Kidney (tissue), 14 donors: ENCODE measurements around the gene COPB1. TPM values are rescaled to one million over a fixed set of nuclear protein-coding genes. Genes with fewer than 3 reads are reported as not detected.
A peak's percentile ranks its signal among the peaks of the same experiment; 100 is the strongest.

Experiments used
- DNase-seq, 5 donors: peaks; one replicate each; pipeline ENCODE4 v3.0.0-alpha.2; 2013 to 2020
- FAIRE-seq: peaks from 2 replicates; lab custom pipeline; 2012; peaks lifted over from hg19 to GRCh38; lab: Jason Lieb, UNC
- H3K27ac ChIP-seq, 2 donors: one replicate each; pipeline ENCODE4 v1.7.0; 2013; ENCODE audit warnings: low read depth in 2 of 2, low read length in 2 of 2, inconsistent platforms in 1 of 2
- H3K27me3 ChIP-seq: one replicate; pipeline ENCODE4 v1.7.1; 2013; ENCODE audit warnings: low read length, inconsistent platforms; ENCODE audit not compliant: control insufficient read depth, insufficient read depth
- H3K36me3 ChIP-seq, 3 donors: one replicate each; pipeline versions ENCODE4 v1.7.0 to v1.7.1; 2013; ENCODE audit warnings: low read length in 3 of 3, control low read depth in 1 of 3, inconsistent platforms in 1 of 3; ENCODE audit not compliant: insufficient read depth in 3 of 3, control insufficient read depth in 2 of 3
- H3K4me1 ChIP-seq, 3 donors: one replicate each; pipeline versions ENCODE4 v1.7.0 to v1.7.1; 2013; ENCODE audit warnings: low read length in 3 of 3, inconsistent platforms in 1 of 3, low read depth in 1 of 3; ENCODE audit not compliant: control insufficient read depth in 2 of 3, insufficient read depth in 2 of 3
- H3K4me3 ChIP-seq, 3 donors: one replicate each; pipeline versions ENCODE4 v1.7.0 to v1.8.1; 2013; ENCODE audit warnings: low read length in 3 of 3, control low read depth in 1 of 3, inconsistent platforms in 1 of 3
- H3K9ac ChIP-seq, 3 donors: one replicate each; pipeline versions ENCODE4 v1.7.0 to v1.7.1; 2013; ENCODE audit warnings: low read length in 3 of 3, control low read depth in 1 of 3, inconsistent platforms in 1 of 3
- H3K9me3 ChIP-seq, 3 donors: one replicate each; pipeline versions ENCODE4 v1.7.0 to v1.7.1; 2013; ENCODE audit warnings: low read length in 3 of 3, control low read depth in 1 of 3, inconsistent platforms in 1 of 3; ENCODE audit not compliant: control insufficient read depth in 2 of 3, insufficient read depth in 1 of 3
- CTCF ChIP-seq: IDR thresholded peaks from 3 replicates; pipeline ENCODE4 v1.5.1; 2012; ENCODE audit warnings: mild to moderate bottlenecking, moderate library complexity, borderline replicate concordance; ENCODE audit not compliant: insufficient read depth; ENCODE audit errors: extremely low read depth
- intact Hi-C: fragments of 100-400 bp; cut with DNase I; formaldehyde crosslinking; loops from one replicate; pipeline ENCODE4 v1.11.1; 2022
- polyA plus RNA-seq: library from polyadenylated mRNA; stranded (reverse); fragments of 350-450 nt; fragmentation: Illumina TruSeq; extraction: RNeasy Lipid Tissue Mini Kit (QIAGEN cat#74804); gene quantifications from one replicate; pipeline ENCODE4 v1.2.3, GENCODE V29; 2014; ENCODE audit warnings: low read depth, low replicate concordance; ENCODE audit not compliant: insufficient read depth
- total RNA-seq: library from RNA; stranded (reverse); fragmentation: NEBNext Ultra II Directional; extraction: Animal tissue kit (Norgen Biotek cat#: 25700); gene quantifications from one replicate; pipeline ENCODE4 v1.2.1, GENCODE V29; 2021
- donor health status: control.
- donor health status: control.
- donor health status: control.
- donor health status: control.
- donor health status: control.
- donor health status: DM: yes; HTN: yes; CAD: no.
- donor health status: Normal renal cell carcinoma (clear cell type).

Gene COPB1
- total and polyA plus RNA-seq, 2 donors from 2014 or later = 54.9 to 92.3 TPM

- H3K27ac ChIP-seq = no peak overlapping the region
- intact Hi-C loops = no loop called here
- DNase-seq (no peak), FAIRE-seq (no peak)
- no peak overlapping the region for H3K9ac ChIP-seq
- no peaks in the 10 kb centered on the region for H3K36me3 ChIP-seq
- TF ChIP-seq CTCF = no peak
- H3K4me1 ChIP-seq = no peaks in the 10 kb centered on the region
- no peaks in the 10 kb centered on the region for H3K27me3 ChIP-seq
- H3K4me3 ChIP-seq = no peak overlapping the region
- no peaks in the 10 kb centered on the region for H3K9me3 ChIP-seq
Observed at GRCh38 chr11:14435717-14436512, 63.7 kb downstream of the COPB1 start.

DNA sequence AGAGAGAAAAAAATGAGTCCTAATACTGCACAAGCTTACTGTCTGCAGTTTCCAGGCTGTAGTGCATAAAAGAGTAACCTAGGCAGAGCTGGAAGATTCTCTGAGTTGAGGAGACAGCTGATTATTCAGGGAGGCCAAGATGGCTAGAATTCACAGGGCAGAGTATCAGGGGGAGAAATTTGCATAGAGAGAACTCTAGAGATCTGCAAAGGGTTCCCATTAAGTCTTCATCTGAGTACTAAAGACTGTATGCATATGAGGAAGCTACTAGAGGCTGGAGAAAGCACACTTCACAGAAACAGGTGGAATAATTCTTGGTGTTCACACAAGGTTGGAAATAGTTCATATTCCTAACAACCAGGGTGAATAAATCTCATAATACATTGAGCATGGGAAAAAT, 74.0 kb downstream of the COPB1 start:
- Histone ChIP-seq H3K27me3 (no peaks in the 10 kb centered on the region), H3K27ac (no peak overlapping the region), H3K9ac (no peak overlapping the region), H3K4me3 (no peak overlapping the region), H3K4me1 (peaks cover 0 to 6% (median 4%) of the 10 kb centered on the region in 3 donors), H3K36me3 (no peaks in the 10 kb centered on the region), H3K9me3 (no peaks in the 10 kb centered on the region)
- FAIRE-seq (no peak), DNase-seq (no peak)
- no peak for TF ChIP-seq CTCF
- intact Hi-C loops = no loop called here

DNA sequence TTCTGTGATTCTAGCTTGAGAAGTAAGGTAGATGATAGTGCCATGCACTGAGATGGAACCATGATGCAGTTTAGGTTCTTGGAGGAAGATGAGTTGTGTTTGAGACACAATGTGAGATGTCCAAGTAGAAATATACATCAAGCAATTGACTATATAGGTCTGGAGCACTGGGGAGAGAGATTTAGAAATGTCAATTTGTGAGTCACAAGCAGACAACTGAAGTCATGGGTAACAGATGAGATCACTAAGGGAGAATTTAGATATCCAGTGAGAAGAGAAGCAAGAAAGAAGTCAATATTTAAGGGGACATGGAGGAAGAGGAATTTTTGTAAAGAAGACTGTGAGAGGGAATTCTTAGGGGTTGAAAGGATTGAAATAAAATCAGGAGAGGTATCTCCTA, 75.5 kb downstream of the COPB1 start:
- H3K36me3 ChIP-seq = no peaks in the 10 kb centered on the region
- intact Hi-C loops = no loop called here
- H3K9ac ChIP-seq = no peak overlapping the region
- no peaks in the 10 kb centered on the region for H3K27me3 ChIP-seq
- no peak overlapping the region for H3K27ac ChIP-seq
- TF ChIP-seq CTCF = no peak
- no peak overlapping the region for H3K4me3 ChIP-seq
- FAIRE-seq (no peak), DNase-seq (no peak)
- H3K9me3 ChIP-seq = no peaks in the 10 kb centered on the region
- peaks cover 0 to 6% (median 4%) of the 10 kb centered on the region in 3 donors for H3K4me1 ChIP-seq

GRCh38 chr11:14423633-14424032, 76.0 kb downstream of the COPB1 start:
- TF ChIP-seq CTCF = no peak
- H3K4me1 ChIP-seq = peaks cover 0 to 6% (median 4%) of the 10 kb centered on the region in 3 donors
- H3K27me3 ChIP-seq = no peaks in the 10 kb centered on the region
- H3K36me3 ChIP-seq = no peaks in the 10 kb centered on the region
- intact Hi-C loops = no loop called here
- DNase-seq (peak in 2 of 5 donors; percentile 16 to 45), FAIRE-seq (no peak)
- H3K27ac ChIP-seq = no peak overlapping the region
- H3K9me3 ChIP-seq = no peaks in the 10 kb centered on the region
- H3K4me3 ChIP-seq = no peak overlapping the region
- H3K9ac ChIP-seq = no peak overlapping the region
